GM12874 (cell line): Measurements from ENCODE around the gene INSIG2.

Source experiments
- CTCF ChIP-seq: IDR thresholded peaks from 2 replicates; pipeline ENCODE4 v1.5.1; 2011; ENCODE audit warnings: low read depth, mild to moderate bottlenecking, control low read depth, low read length, moderate library complexity; ENCODE audit not compliant: insufficient read depth

The INSIG2 gene

GRCh38 chr2:118084491-118085089 is 3.7 kb upstream of the INSIG2 start:
- TF ChIP-seq CTCF = no peak

GRCh38 chr2:118085173-118086023 is 2.9 kb upstream of the INSIG2 start:
- TF ChIP-seq CTCF = no peak

GRCh38 chr2:118086024-118086633 is 2.1 kb upstream of the INSIG2 start:
- no peak for TF ChIP-seq CTCF

- no peak for TF ChIP-seq CTCF
Measured at GRCh38 chr2:118089139-118089800, 999 bp downstream of the INSIG2 start.

- TF ChIP-seq CTCF = no peak
Measured at GRCh38 chr2:118090387-118091139, 2.3 kb downstream of the INSIG2 start.

GRCh38 chr2:118091140-118091478 is 2.8 kb downstream of the INSIG2 start:
- TF ChIP-seq CTCF = no peak
